ENCODE data around the gene THADA. TPM values are rescaled to one million over a fixed set of nuclear protein-coding genes. Genes with fewer than 3 reads are reported as not detected.

Gene THADA
- total RNA-seq, 1 experiment from 2014 or later, result 20.1 TPM

DNA sequence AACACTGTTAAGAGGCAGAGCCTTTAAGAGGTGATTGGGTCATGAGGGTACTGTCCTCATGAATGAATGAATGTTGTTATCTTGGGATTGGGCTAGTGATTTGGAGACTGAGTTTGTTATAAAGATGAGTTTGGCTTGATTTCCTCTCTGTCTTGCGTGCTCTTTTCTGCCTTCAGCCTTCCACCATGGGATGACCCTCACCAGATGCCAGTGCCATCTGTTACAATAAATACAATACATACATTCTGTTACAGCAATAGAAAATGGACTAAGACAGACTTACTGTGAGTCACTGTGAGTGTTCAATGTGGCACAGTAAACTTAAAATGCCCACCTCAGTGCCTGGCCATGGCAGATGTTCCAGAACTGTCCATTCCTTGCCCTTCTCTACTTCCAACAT is 274.4 kb downstream of the THADA start:
- H3K79me1 ChIP-seq (ENCODE audit: insufficient read depth, low read depth, low read length, poor library complexity, severe bottlenecking), result no peaks in the 10 kb centered on the region
- Mint-ChIP-seq H3K4me3 (no peak overlapping the region), H3K9me3 (no peaks in the 10 kb centered on the region), H3K36me3 (ENCODE audit: insufficient read depth in 1 of 3, low read depth in 3 of 3) (no peaks in the 10 kb centered on the region; a peak in 1 of 7 replicates), H3K27me3 (ENCODE audit: low read depth) (no peaks in the 10 kb centered on the region), H3K27ac (no peak overlapping the region), H3K4me1 (no peaks in the 10 kb centered on the region)
- no peak overlapping the region for H3T11ph ChIP-seq (ENCODE audit: low read length)
- no peak for DNase-seq
- H3K4me1 ChIP-seq (ENCODE audit: insufficient read depth, low read length), result no peaks in the 10 kb centered on the region
- H2AFZ ChIP-seq (ENCODE audit: low read length), result no peak overlapping the region
- no peaks in the 10 kb centered on the region for H3K27me3 ChIP-seq (ENCODE audit: insufficient read depth, low read length)
- H3K4ac ChIP-seq (ENCODE audit: low read depth, low read length), result no peak overlapping the region
- no peak overlapping the region for H3K18ac ChIP-seq (ENCODE audit: insufficient read length, low read depth, low read length)
- H2AK5ac ChIP-seq (ENCODE audit: insufficient read length, low read length), result no peak overlapping the region
- no CpG with 5 or more reads among the region's 1 CpG for WGBS (ENCODE audit: extremely low coverage, insufficient read length, low lambda C conversion rate)
- H4K91ac ChIP-seq (ENCODE audit: insufficient read length, low read depth, low read length), result no peak overlapping the region
- no peak overlapping the region for H3K4me2 ChIP-seq (ENCODE audit: insufficient read depth, insufficient read length, low read length)
- no peak overlapping the region for H3K9ac ChIP-seq (ENCODE audit: extremely low read depth, insufficient read length, low read length)
- no peak overlapping the region for H2BK120ac ChIP-seq (ENCODE audit: low read depth, low read length, poor library complexity, severe bottlenecking)
- no peak overlapping the region for H3K27ac ChIP-seq (ENCODE audit: insufficient read length, low read depth, low read length)
- no peak overlapping the region for H4K5ac ChIP-seq (ENCODE audit: insufficient read length, low read depth, low read length)
- TF ChIP-seq, protein P1, sequence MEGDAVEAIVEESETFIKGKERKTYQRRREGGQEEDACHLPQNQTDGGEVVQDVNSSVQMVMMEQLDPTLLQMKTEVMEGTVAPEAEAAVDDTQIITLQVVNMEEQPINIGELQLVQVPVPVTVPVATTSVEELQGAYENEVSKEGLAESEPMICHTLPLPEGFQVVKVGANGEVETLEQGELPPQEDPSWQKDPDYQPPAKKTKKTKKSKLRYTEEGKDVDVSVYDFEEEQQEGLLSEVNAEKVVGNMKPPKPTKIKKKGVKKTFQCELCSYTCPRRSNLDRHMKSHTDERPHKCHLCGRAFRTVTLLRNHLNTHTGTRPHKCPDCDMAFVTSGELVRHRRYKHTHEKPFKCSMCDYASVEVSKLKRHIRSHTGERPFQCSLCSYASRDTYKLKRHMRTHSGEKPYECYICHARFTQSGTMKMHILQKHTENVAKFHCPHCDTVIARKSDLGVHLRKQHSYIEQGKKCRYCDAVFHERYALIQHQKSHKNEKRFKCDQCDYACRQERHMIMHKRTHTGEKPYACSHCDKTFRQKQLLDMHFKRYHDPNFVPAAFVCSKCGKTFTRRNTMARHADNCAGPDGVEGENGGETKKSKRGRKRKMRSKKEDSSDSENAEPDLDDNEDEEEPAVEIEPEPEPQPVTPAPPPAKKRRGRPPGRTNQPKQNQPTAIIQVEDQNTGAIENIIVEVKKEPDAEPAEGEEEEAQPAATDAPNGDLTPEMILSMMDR (conservative IDR thresholded peaks at IDR 0.05), result no peak
- H4K8ac ChIP-seq (replicated peaks; ENCODE audit: insufficient read length, low read depth, low read length), result no peak overlapping the region
- H3K79me2 ChIP-seq (ENCODE audit: insufficient read depth, low read length), result no peaks in the 10 kb centered on the region
- H3K14ac ChIP-seq (ENCODE audit: insufficient read depth, low read length), result no peak overlapping the region
- no peak overlapping the region for H3K23ac ChIP-seq (ENCODE audit: insufficient read length, low read depth, low read length)
- no peaks in the 10 kb centered on the region for H3K23me2 ChIP-seq (ENCODE audit: insufficient read length, low read depth, low read length, poor library complexity, severe bottlenecking)
- H4K20me1 ChIP-seq (ENCODE audit: control insufficient read depth, insufficient read depth, insufficient read length), result no peaks in the 10 kb centered on the region
- H3K56ac ChIP-seq (ENCODE audit: insufficient read length, low read depth, low read length), result no peak overlapping the region
- no peak overlapping the region for H2BK12ac ChIP-seq (ENCODE audit: insufficient read length, low read depth, low read length)
- no peak overlapping the region for H2BK5ac ChIP-seq (ENCODE audit: insufficient read length, low read length)
- H2BK20ac ChIP-seq (ENCODE audit: low read depth, low read length, poor library complexity, severe bottlenecking), result no peak overlapping the region
- no peaks in the 10 kb centered on the region for H3K9me3 ChIP-seq (ENCODE audit: control insufficient read depth, low read depth, low read length)
- no peak overlapping the region for H2BK15ac ChIP-seq (ENCODE audit: low read depth, low read length)

Measured in H9 (cell line).